ENCODE results near the gene ADAMTSL1.
A peak's percentile ranks its signal among the peaks of the same experiment; 100 is the strongest.

ADAMTSL1 gene

DNA sequence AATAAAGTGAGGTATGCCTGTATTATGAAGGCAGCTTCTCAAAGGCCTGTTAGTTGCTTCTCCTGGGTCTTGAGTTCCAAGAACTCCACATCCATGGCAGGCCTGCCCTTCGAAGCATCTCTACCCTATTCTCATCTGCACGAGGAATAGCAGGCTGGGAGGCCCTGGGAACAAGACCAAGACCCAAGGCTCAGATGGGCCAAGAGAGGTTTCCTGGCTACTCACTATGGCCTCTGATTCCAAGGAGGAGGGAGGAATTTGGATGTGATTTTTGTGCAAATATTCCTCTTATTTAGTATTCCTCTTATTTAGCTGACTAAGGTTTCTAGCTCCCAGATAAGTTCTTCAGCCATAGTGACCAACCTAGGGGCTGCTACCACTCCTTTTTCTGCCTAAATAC lies 407.8 kb downstream of the ADAMTSL1 start:
- DNase-seq: no peak

DNA sequence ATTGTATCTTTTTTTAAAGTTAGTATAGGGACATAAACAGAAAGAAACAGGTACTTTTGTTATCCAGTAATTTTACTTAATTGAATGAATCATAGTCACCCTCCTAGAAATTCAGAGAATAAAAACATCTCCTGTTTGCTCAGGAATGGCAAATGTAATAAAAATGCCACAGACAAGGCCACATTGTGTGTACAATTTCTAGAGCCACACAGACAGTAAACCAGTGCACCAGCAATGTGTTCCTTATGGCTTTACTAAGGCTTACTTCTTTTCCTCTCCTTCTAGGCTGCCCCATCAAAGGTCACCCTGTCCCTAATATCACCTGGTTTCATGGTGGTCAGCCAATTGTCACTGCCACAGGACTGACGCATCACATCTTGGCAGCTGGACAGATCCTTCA lies 413.6 kb downstream of the ADAMTSL1 start:
- DNase-seq: no peak

DNA sequence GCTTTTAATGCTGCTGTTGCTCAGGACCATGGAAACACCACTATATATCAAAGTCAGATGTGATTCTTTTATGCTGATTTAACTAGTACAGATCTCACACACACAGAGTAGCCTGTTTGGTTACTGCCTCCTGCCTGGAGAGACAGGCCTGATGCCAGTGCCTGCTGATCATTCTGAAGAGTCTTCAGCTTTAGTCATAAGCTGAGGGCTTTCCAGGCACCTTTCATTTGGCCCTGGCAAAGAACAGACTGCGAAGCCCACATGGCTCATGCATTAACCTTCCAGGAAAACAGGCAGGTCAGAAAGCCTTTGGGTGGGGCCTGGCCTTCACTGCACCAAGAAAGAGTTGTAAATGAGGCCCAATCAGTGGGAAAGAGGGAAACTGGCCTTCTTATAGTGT lies 414.3 kb downstream of the ADAMTSL1 start:
- no peak for DNase-seq

DNA sequence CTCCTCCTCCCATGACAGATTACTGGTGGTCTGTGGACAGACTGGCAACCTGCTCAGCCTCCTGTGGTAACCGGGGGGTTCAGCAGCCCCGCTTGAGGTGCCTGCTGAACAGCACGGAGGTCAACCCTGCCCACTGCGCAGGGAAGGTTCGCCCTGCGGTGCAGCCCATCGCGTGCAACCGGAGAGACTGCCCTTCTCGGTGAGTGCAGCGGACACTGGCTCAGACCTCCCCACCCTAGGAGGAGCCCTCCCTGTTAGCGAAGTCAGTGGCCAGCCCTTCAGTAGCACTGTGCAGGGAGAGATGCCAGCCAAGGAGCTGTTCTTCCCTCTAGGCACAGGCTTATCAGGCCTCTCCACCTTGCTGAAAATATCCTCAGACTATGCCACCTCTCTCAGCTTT lies 415.6 kb downstream of the ADAMTSL1 start:
- DNase-seq: no peak

DNA sequence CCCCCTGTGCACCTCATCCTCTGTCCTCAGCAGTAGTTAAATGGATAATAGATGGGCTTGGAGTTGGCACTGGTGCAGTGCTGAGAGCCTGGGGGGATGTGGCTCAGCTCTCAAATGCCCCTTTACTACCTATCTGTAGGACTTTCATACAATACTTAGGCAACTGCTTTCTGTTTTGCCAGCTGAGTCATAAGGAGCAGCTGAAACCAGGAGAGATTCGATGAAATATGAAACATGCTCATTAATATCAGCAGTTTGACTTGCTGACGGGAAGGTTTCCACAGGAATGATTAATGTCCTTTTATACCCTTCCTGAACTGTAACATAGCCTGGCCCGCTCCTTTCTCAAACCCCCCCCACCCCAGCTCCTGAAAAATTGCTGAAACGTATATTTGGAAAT lies 416.4 kb downstream of the ADAMTSL1 start:
- no peak for DNase-seq

DNA sequence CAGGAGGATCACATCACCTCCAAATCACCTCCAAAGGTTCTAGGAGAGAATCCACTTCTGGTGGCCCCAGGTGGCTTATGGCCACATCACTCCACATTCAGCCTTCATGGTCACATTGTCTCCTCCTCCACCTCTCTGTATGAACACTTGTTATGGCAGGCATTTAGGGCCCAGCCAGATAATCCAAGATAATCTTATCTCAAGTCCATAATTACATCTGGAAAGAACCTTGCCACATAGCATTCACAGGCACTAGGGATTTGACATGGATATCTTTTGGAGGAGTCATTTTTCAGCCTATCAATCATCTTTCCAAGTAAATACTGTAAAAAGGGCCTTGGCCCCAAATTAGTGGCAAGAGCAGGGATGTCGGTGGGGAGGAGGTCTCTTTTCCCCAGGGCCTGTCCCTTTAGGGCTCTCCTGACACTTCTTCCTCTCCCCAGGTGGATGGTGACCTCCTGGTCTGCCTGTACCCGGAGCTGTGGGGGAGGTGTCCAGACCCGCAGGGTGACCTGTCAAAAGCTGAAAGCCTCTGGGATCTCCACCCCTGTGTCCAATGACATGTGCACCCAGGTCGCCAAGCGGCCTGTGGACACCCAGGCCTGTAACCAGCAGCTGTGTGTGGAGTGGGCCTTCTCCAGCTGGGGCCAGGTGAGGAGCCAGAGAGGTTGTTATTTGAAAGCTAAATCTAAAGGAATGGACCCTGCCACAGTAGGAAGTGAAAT lies 418.2 kb downstream of the ADAMTSL1 start:
- DNase-seq: no peak

DNA sequence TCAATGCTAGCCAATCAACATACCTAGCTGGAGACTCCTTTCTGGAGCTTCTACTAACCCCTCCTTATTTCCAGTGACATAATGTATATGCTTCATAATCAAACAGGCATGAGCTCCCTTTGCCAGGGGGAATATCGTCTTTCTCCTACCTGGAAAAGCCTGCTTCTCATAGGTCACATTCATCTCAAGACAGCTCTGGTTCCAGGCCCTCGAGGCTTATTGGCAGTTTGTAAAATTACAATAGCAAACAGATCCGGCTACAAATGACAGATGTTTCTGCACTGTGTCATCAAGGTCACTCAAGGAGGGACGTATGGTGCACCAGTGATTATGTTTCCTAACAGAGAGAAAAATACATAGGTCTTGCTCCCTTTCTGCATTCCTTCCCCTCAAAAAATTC lies 419.1 kb downstream of the ADAMTSL1 start:
- no peak for DNase-seq

DNA sequence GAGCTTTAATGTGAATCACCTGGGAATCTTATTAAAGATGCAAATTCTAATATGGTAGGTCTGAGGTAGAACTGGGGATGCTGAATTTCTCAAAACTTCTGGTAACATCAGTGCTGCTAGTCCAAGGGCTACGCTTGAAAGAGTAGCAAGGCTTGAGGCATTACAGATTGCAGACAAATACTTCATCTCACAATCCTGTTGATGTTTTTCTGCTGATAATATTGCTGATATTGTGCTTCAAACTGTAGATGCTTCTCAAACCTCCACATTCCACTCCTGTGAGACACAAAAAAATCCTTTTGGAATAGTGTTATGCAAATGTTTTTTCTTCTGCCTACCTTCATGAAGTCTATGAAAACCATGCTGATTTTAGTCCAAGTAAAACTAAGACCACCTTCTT lies 419.5 kb downstream of the ADAMTSL1 start:
- no peak for DNase-seq

DNA sequence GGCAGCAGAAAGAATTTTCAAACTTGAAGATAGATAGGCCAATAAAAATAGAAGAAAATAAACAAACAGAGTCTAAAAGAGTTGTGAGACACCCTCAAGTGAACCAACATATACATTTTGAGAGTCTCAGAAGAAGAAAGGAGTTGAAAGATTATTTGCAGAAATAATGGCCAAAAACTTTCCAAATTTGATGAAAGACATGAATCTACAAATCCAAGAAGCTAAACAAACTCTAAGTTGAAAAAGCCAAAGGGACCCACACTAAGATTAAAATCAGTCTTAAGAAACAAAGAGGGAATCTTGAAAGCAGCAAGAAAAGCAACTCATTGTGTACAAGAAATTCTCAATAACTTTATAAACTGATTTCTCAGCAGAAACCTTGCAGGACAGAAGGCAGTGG lies 422.1 kb downstream of the ADAMTSL1 start:
- no peak for DNase-seq

DNA sequence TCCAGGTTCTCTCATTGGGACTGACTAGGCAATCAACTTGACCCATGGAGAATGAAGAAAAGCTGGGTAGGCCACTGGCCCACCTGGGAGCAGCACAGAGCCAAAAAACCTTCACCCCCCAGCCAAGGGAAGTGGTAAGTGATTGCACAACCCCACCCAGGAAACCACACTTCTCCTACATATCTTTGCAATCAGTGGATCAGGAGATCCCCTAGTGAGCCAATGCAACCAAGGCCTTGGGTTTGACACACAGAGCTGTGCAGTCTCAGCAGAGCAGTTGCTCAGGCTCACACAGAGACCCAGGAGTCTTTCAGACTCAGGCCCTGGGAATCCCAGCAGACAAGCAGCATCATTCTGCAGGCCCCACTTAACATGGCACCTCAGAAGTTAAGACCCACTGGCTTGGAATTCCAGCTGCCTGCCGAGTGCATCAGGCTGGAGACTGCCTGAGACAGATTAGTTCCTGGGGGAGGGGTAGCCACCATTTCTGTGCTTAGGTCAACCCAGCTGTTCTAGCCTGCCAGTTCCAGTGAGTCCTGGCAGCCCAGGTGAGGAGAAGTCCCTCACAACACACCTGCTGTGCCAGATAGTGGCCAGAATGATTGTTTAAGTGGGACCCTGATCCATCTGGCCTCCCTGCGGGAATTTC lies 422.7 kb downstream of the ADAMTSL1 start:
- DNase-seq: no peak

DNA sequence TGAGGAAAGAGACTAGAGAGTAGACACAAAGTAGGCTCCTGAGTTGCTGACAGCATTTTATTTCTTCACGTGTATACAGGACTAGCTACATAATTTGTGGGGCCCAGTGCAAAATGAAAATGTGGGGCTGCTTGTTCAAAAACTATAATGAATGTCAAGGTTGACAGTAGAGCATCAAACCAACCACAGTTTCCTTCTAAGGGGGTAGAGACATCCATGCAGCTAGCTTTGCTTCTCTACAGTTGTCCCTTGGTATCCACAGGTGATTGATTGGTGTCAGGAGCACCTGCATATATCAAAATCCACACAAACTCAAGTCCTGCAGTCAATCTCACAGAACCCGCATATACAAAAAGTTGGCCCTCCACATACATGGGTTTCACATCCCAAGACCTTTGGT lies 429.5 kb downstream of the ADAMTSL1 start:
- DNase-seq: no peak

DNA sequence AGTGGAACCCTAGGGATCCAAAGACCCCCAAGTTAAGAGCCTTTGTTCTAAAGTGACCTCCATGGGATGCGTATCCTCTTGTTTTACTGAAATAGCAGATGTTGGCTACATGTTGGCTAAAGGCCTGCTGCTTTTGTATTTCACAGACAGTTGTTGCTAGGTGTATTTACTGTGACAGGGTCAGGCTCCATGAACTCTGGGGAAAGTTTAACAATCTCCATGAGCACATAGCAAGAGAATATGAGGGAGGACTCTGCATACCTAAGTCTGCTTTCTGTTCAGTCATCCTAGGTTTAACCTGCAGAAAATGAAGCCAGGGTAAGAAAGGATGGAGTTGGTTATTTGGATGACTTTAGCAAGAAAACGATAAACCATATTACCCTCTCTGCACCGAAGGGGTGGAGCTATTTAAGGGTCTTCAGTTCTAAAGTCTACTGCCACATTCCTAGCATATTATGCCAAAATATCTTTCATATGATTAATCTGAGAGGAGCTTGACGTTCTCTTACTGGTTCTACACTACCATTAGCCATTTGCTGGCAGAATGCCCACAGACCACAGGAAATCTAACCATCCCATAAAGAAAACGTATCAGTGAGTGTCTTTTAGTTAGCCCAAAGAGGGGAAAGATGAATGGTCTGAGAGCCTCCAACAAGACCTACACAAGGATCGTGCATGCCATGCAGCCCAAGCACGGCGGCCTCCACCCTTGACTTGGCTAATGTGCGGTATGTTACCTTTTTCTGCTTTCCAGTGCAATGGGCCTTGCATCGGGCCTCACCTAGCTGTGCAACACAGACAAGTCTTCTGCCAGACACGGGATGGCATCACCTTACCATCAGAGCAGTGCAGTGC lies 431.3 kb downstream of the ADAMTSL1 start:
- DNase-seq: no peak

DNA sequence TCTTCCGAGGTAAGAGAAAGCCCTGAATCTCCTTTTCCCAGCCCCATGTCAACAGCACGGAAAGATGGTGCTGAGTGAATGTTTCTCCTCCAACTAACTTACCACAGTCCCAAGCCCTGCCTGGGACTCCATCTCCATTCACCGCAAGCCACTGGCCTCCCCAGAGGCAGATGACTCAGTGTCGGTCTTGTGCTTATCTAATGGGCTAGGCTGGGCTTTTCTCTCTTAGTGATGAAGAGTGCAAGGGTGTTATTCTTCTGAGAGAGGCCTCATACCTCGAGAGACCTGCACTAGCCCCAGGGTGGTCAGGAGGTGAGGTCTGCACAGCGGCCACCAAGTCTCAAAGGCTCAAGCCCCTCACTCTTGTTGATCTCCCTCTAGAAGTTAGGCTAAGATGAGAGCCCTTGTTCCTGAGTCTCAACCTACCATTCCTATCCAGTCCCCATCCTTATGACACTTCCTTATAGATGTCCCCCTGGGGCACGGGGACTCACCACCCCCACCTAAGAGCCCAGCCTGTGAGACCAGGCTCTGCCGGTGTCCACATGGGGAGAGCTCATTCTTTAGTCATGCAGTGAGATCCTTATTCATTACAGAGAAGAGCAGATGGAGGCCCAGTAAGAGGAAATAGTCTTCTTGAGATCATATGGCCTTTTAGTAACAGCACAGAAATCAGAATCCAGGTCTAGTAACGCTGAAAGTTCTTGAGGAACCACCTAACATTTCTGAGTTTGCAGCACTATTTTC lies 432.1 kb downstream of the ADAMTSL1 start:
- DNase-seq: no peak

DNA sequence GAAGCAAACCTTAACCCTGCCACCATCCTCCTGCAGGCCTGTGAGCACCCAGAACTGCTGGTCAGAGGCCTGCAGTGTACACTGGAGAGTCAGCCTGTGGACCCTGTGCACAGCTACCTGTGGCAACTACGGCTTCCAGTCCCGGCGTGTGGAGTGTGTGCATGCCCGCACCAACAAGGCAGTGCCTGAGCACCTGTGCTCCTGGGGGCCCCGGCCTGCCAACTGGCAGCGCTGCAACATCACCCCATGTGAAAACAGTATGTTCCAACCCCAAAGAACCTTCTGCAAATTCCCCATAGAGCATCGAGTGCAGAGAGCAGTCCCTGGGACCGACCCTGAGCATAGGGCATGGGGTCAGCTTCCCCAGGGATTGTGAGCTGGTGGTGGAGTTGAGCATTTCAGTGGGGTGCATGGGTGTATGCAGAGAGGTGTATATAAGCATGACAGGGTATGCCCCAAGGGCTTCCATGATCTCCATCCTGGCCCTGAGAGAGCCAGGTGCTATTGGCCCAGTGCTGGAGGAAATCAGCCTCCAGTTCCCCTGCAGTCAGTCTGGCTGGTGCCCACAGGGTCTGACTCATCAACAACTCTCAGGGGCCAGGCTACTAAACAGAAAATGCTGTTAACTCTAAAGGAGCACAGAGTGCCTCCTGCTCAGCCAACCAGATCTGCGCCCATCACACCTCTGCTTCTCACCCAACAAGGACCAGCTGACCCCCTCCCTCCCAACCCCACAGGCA lies 432.9 kb downstream of the ADAMTSL1 start:
- DNase-seq: peak; percentile 7

DNA sequence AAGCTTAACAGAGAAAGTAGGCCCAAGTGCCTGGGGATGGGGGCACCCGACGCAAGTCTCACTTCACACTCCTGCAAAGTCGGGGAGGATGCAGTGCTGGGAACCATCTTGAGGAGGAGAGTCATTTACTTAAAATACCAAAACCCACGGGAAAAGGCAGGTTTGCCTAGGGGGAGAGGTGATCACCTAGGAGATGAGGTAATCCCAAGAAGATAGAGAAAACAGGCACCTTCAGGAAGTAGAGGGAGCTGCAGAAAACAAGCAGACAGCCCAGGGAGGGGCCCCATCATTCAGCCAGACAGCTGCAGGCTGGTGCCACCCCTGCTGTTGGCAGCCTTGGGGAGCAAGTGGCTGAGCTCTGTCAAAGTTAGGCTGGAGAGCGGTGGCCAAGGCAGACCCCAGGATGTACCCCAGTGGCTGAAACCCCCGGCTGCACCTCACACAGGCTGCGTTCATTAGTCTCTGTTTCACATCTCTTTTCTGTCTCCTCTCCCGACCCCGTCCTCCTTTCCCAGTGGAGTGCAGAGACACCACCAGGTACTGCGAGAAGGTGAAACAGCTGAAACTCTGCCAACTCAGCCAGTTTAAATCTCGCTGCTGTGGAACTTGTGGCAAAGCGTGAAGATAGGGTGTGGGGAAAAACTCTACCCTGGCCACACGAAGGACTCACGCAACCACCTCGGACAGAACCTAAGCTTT lies 434.1 kb downstream of the ADAMTSL1 start:
- no peak for DNase-seq

DNA sequence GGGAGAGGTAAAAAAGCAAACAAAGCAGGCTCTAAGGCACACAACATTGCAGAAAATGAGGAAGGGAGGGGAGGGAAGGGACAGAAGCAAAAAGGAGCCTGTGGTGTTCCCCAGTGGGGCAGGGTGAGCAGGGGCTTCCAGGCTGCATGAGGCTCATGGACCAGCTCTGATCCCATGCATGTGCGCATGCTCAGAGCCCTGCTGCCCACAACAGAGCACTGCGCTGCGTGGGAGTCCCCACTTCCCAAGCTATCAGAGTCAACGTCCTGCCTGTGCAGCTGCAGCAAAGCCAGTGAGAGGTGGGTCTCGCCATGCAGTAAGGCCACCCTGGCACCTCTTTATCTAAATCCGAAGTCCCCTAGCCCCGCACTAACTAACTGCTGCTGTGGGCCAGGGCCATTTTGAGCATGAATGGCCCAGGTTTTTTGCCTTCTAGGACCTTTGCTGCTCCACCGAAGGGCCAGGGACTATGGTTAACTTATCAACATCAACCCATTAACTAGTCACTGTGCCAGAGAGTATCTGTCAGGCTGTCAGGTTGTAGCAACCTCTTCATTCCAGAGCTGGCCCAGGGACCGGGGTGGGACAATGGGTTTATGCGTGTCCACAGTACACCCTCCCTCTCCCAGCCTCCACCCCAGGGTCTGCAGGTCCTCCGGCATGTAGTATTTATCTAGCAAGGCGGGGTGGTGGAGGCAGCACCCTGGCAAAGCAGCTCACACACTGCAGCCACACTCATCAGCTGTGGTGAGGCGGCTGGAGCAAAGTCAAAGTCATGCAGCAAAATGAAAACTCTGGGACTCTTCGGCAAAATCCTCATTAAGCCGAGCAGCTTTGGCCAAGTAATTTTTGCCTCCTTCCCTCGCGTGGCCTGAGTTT lies 435.4 kb downstream of the ADAMTSL1 start:
- no peak for DNase-seq

DNA sequence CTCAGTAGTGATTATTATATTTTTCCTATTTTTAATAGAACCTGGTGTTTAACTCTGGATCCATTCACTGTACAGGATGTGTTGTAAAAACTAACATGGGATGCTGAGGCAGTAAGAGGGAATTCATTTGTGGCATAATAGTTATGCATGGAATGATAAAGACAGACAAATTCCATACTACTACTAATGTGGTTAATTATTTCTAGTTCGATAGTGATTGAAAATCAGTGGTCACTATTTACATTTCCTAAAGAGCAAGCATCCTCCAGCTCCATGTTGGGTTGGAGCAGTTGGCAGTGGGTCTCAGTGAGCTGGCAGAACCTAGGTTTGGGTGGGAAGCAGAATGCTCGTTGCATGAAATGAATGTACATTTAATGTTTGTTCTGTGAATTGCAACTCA lies 436.5 kb downstream of the ADAMTSL1 start:
- no peak for DNase-seq

DNA sequence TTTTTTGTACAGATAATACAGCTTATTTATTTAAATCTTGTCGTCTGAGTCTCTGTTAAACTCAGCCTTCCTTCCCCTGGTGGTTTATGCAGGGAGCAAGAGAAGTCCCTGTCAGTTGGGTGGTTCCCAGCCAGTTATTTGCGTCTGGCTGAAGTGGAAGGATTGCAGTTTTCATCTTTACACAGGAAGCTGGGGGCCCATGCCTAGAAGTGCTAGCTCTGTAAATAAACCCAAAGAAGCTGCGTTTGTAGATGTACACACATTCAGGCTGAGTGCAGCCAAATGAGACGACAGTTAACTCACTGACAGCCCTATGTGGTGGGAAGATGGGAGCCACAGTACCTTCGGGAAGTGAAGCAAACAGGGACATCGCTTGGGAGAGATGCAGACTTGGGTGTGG lies 437.0 kb downstream of the ADAMTSL1 start:
- no peak for DNase-seq

DNA sequence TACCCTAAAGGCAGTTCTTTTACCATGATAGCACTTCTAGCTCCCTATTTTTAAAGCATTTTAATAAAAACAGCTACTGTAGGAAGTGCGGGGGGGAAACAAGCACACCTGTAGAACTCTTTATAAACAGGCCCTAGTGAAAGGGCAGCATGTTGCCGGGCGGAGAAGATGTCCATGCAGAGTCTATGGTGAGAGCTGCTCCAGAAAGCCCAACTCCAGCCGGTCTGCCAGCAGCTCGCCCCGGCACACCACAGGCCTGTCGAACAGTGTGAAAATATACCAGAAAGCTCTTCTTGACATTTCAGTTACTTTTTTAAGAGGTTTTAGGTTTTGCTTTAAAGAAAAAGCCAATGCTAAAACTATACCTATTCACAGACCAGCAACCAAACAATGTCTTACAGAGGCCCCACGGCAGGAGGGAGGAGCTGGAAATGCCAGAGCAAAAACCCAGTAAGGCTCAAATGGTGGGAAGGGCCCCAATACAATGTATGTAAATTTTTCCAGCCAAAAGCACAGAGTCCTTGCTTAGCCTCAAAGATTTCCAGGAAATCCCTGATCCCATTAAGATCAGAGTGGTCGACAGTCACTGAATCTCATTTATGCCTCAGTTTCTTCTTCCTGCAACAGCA lies 437.9 kb downstream of the ADAMTSL1 start:
- no peak for DNase-seq
